H1 (cell line): Measurements from ENCODE around the gene IL16. TPM values are rescaled to one million over a fixed set of nuclear protein-coding genes. Genes with fewer than 3 reads are reported as not detected.

ENCODE experiments used
- CTCF ChIA-PET: fragments of 300-600 bp; sonication (Branson Sonifier 250); formaldehyde crosslinking; loops from one replicate; lab custom pipeline; 2021; ENCODE audit not compliant: partially characterized antibody; lab: Charles Lee
- POLR2A ChIA-PET: fragments of 300-600 bp; sonication (Branson Sonifier 250); formaldehyde crosslinking; loops from one replicate; lab custom pipeline; 2021; ENCODE audit warnings: inconsistent platforms; ENCODE audit not compliant: partially characterized antibody; lab: Charles Lee
- DNase-seq, 2 experiments: peaks; one replicate each; pipeline versions ENCODE4 v3.0.0 to v3.0.0-alpha.2; 2010 to 2022; ENCODE audit warnings: low spot score in 2 of 2, low read depth in 1 of 2, mixed read lengths in 1 of 2
- FAIRE-seq: peaks from 2 replicates; lab custom pipeline; 2011; peaks lifted over from hg19 to GRCh38; lab: Jason Lieb, UNC
- H2AFZ ChIP-seq: 2 replicates; pipeline ENCODE4 v1.8.1; 2012; ENCODE audit warnings: low read length, inconsistent platforms
- H2AK5ac ChIP-seq: 2 replicates; pipeline ENCODE4 v1.6.1; 2013; ENCODE audit warnings: low read depth, low read length
- H2BK120ac ChIP-seq: replicated peaks from 2 replicates; pipeline ENCODE3; 2013; ENCODE audit warnings: low read depth, low read length, inconsistent platforms
- H2BK12ac ChIP-seq: 2 replicates; pipeline ENCODE4 v1.6.1; 2013; ENCODE audit warnings: low read depth, low read length
- H2BK15ac ChIP-seq: 2 replicates; pipeline ENCODE4 v1.6.1; 2013; ENCODE audit warnings: low read length
- H2BK20ac ChIP-seq: 2 replicates; pipeline ENCODE4 v1.6.1; 2013; ENCODE audit warnings: low read length
- H2BK5ac ChIP-seq: 2 replicates; pipeline ENCODE4 v1.6.1; 2013; ENCODE audit warnings: low read depth, low read length
- H3K14ac ChIP-seq: 2 replicates; pipeline ENCODE4 v1.6.1; 2013; ENCODE audit warnings: inconsistent platforms; ENCODE audit not compliant: insufficient read length
- H3K18ac ChIP-seq: 2 replicates; pipeline ENCODE4 v1.6.1; 2013; ENCODE audit warnings: low read length; ENCODE audit errors: extremely low read depth
- H3K23ac ChIP-seq: 2 replicates; pipeline ENCODE4 v1.6.1; 2013; ENCODE audit warnings: inconsistent platforms; ENCODE audit not compliant: insufficient read length
- H3K23me2 ChIP-seq: 2 replicates; pipeline ENCODE4 v1.6.1; 2013; ENCODE audit warnings: low read depth, low read length
- H3K27ac ChIP-seq: 2 replicates; pipeline ENCODE4 v1.6.1; 2011; ENCODE audit warnings: low read depth, low read length, inconsistent platforms
- H3K27me3 ChIP-seq, 4 experiments: replicated peaks in 1 of 4; 1 replicate in 1 of 4; 2 replicates in 3 of 4; pipeline versions ENCODE4 v1.6.1 to v1.8.1; 2011 to 2013; ENCODE audit warnings: low read length in 3 of 4, mild to moderate bottlenecking in 3 of 4, inconsistent platforms in 2 of 4, mixed read lengths in 2 of 4, moderate library complexity in 1 of 4; ENCODE audit not compliant: control insufficient read depth in 3 of 4, insufficient read depth in 3 of 4; ENCODE audit errors: extremely low read depth in 1 of 4
- H3K36me3 ChIP-seq, 4 experiments: 2 replicates each; pipeline versions ENCODE4 v1.6.1 to v1.8.1; 2011 to 2013; ENCODE audit warnings: mild to moderate bottlenecking in 4 of 4, low read length in 3 of 4, moderate library complexity in 2 of 4, control low read depth in 1 of 4, inconsistent platforms in 1 of 4; ENCODE audit not compliant: insufficient read depth in 4 of 4, control insufficient read depth in 2 of 4
- H3K4ac ChIP-seq: replicated peaks from 2 replicates; pipeline ENCODE3; 2013; ENCODE audit warnings: low read length, low read depth, mixed read lengths, inconsistent platforms; ENCODE audit not compliant: insufficient read length
- H3K4me1 ChIP-seq, 4 experiments: replicated peaks in 1 of 4; 1 replicate in 1 of 4; 2 replicates in 3 of 4; pipeline versions ENCODE4 v1.6.1 to v1.8.1; 2011 to 2013; ENCODE audit warnings: low read length in 3 of 4, inconsistent platforms in 2 of 4, mixed read lengths in 1 of 4; ENCODE audit not compliant: insufficient read depth in 4 of 4, control insufficient read depth in 3 of 4
- H3K4me2 ChIP-seq, 2 experiments: 2 replicates each; pipeline versions ENCODE4 v1.6.1 to v1.8.1; 2011 to 2013; ENCODE audit warnings: low read depth in 2 of 2, low read length in 2 of 2, control low read depth in 1 of 2, inconsistent platforms in 1 of 2, mild to moderate bottlenecking in 1 of 2; ENCODE audit not compliant: insufficient read depth in 1 of 2
- H3K4me3 ChIP-seq, 4 experiments: fragments of 200-600, 300-600 bp in 1 of 4; sonication (generic), shearing (Covaris generic), sonication (Bioruptor Twin) in 1 of 4; 2 replicates each; pipeline versions ENCODE4 v1.5.1 to v1.8.1; 2011 to 2016; ENCODE audit warnings: low read length in 4 of 4, low read depth in 3 of 4, control low read depth in 2 of 4, inconsistent platforms in 2 of 4, mild to moderate bottlenecking in 2 of 4, mixed read lengths in 1 of 4, moderate library complexity in 1 of 4; ENCODE audit not compliant: insufficient read depth in 2 of 4; ENCODE audit errors: extremely low read depth in 1 of 4
- H3K56ac ChIP-seq: replicated peaks from 2 replicates; pipeline ENCODE3; 2013; ENCODE audit warnings: low read depth, mild to moderate bottlenecking, mixed read lengths, low read length, inconsistent platforms; ENCODE audit not compliant: insufficient read length
- H3K79me1 ChIP-seq: 2 replicates; pipeline ENCODE4 v1.6.1; 2013; ENCODE audit warnings: low read depth, low read length, control low read depth
- H3K79me2 ChIP-seq, 2 experiments: 2 replicates each; pipeline versions ENCODE4 v1.6.1 to v1.8.1; 2012 to 2013; ENCODE audit warnings: low read length in 2 of 2, mild to moderate bottlenecking in 2 of 2, inconsistent platforms in 1 of 2; ENCODE audit not compliant: insufficient read depth in 2 of 2, control insufficient read depth in 1 of 2
- H3K9ac ChIP-seq, 4 experiments: replicated peaks in 1 of 4; 1 replicate in 1 of 4; 2 replicates in 3 of 4; pipeline versions ENCODE4 v1.6.1 to v1.8.1; 2011 to 2013; ENCODE audit warnings: low read depth in 3 of 4, low read length in 3 of 4, control low read depth in 2 of 4, mild to moderate bottlenecking in 2 of 4, moderate library complexity in 2 of 4, inconsistent platforms in 1 of 4; ENCODE audit errors: extremely low read depth in 1 of 4
- H3K9me3 ChIP-seq, 2 experiments: 2 replicates each; pipeline versions ENCODE4 v1.6.1 to v1.8.1; 2012 to 2013; ENCODE audit warnings: mild to moderate bottlenecking in 2 of 2, moderate library complexity in 2 of 2, control low read depth in 1 of 2, inconsistent platforms in 1 of 2, low read depth in 1 of 2, low read length in 1 of 2, mixed read lengths in 1 of 2; ENCODE audit not compliant: insufficient read depth in 2 of 2
- H4K20me1 ChIP-seq, 2 experiments: replicated peaks in 1 of 2; 2 replicates each; pipeline versions ENCODE3 to v1.8.1; 2011 to 2013; ENCODE audit warnings: inconsistent platforms in 2 of 2, low read length in 2 of 2, mild to moderate bottlenecking in 1 of 2; ENCODE audit not compliant: insufficient read depth in 2 of 2, control insufficient read depth in 1 of 2
- H4K5ac ChIP-seq: 2 replicates; pipeline ENCODE4 v1.6.1; 2013; ENCODE audit warnings: low read length, low read depth, mixed read lengths, inconsistent platforms; ENCODE audit not compliant: insufficient read length
- H4K8ac ChIP-seq: 2 replicates; pipeline ENCODE4 v1.8.0; 2013; ENCODE audit warnings: mild to moderate bottlenecking, moderate library complexity, low read length, inconsistent platforms; ENCODE audit not compliant: insufficient read depth; ENCODE audit errors: extremely low read depth
- H4K91ac ChIP-seq: replicated peaks from 2 replicates; pipeline ENCODE3; 2013; ENCODE audit warnings: low read length, mixed read lengths, inconsistent platforms; ENCODE audit not compliant: insufficient read length
- KDM1A ChIP-seq: fragments of 200-600, 300-600 bp; sonication (generic); IDR thresholded peaks from 2 replicates; pipeline ENCODE4 v1.7.1; 2016; ENCODE audit warnings: mild to moderate bottlenecking, low read length, borderline replicate concordance
- KDM4A ChIP-seq: IDR thresholded peaks from one replicate; pipeline ENCODE4 v1.7.1; 2012; ENCODE audit warnings: low read depth, mild to moderate bottlenecking, moderate library complexity, low read length, inconsistent platforms; ENCODE audit not compliant: severe bottlenecking
- WGBS, 2 experiments: shearing (Covaris generic) in 1 of 2; methylation state at CpG; one replicate each; pipeline versions ENCODE4 v1.1.6 to v1.1.7; 2013 to 2015; ENCODE audit warnings: low lambda C conversion rate in 2 of 2, mixed read lengths in 2 of 2, inconsistent platforms in 1 of 2, low coverage in 1 of 2, missing lambda C conversion rate in 1 of 2; ENCODE audit not compliant: insufficient replicate concordance in 2 of 2, insufficient coverage in 1 of 2, insufficient read length in 1 of 2; ENCODE audit errors: extremely low coverage in 1 of 2, missing lambda C conversion rate in 1 of 2; 5-methylcytosine and 5-hydroxymethylcytosine counted together
- polyA plus RNA-seq, 7 experiments: library from polyadenylated mRNA; depleted of rRNA in 3 of 7; stranded (reverse) in 5 of 7; unstranded in 2 of 7; fragments of >200 nt in 5 of 7; fragments of 200-250 nt in 2 of 7; gene quantifications; 1 replicate in 5 of 7; 2 replicates in 1 of 7; 4 replicates in 1 of 7; pipeline versions ENCODE4 v1.2.1 to v1.2.3, GENCODE V29; 2011 to 2013; ENCODE audit warnings: missing spikeins in 2 of 7, mixed read lengths in 2 of 7
- total RNA-seq: library from RNA; stranded (reverse); fragmentation: NEBNext Ultra II Directional; extraction: Animal tissue kit (Norgen Biotek cat#: 25700); gene quantifications from 2 replicates; pipeline ENCODE4 v1.2.1, GENCODE V29; 2021

IL16 gene
- total and polyA plus RNA-seq, 2 of the 8 experiments (the other 6 are each of a cell fraction or from before 2014, with no cell fraction given), result 0.03 to 0.09 TPM

GRCh38 chr15:81223346-81223971 lies 26.8 kb downstream of the IL16 start:
- Histone ChIP-seq H3K23me2 (no peaks in the 10 kb centered on the region; the same call in 1 of the 2 replicates), H2BK12ac (no peak overlapping the region), H4K91ac (no peak overlapping the region), H2AFZ (no peak overlapping the region), H3K4me1 (no peaks in the 10 kb centered on the region), H2AK5ac (no peak overlapping the region), H2BK5ac (no peak overlapping the region), H2BK20ac (no peak overlapping the region), H3K27ac (no peak overlapping the region), H4K20me1 (no peaks in the 10 kb centered on the region), H3K79me1 (no peaks in the 10 kb centered on the region), H3K79me2 (no peaks in the 10 kb centered on the region), H3K14ac (no peak overlapping the region), H4K5ac (no peak overlapping the region), H3K56ac (no peak overlapping the region), H2BK120ac (no peak overlapping the region), H3K9me3 (no peaks in the 10 kb centered on the region), H3K27me3 (no peaks in the 10 kb centered on the region), H2BK15ac (no peak overlapping the region), H3K4ac (no peak overlapping the region), H3K23ac (no peak overlapping the region), H3K4me2 (no peak overlapping the region), H3K36me3 (no peaks in the 10 kb centered on the region), H4K8ac (no peak overlapping the region), H3K18ac (no peak overlapping the region), H3K9ac (no peak overlapping the region), H3K4me3 (no peak overlapping the region)
- POLR2A ChIA-PET, result no interaction called here
- DNase-seq, result no peak
- 91% methylated on average over 2 of the region's 2 CpGs; no CpG with 5 or more reads in 1 of the 2 experiments for WGBS, 2 experiments
- FAIRE-seq, result no peak
- CTCF ChIA-PET, result interaction anchor here (1.1 to 6.0 kb wide), 4 partner anchors 20 to 43 kb away, joined by 3 to 41 read pairs (median 4); no protein-coding TSS in a partner anchor
- TF ChIP-seq KDM4A, result no peak
- 0 out of 2 replicates have a peak, but pooled peaks have one; percentile 20 for TF ChIP-seq KDM1A
